ENCODE data around the gene SPP2.

Gene SPP2

GRCh38 chr2:234098681-234099080 is 48.2 kb downstream of the SPP2 start:
- no peak for DNase-seq

GRCh38 chr2:234099266-234099665 is 48.8 kb downstream of the SPP2 start:
- no peak for DNase-seq

- DNase-seq = no peak
Measured at GRCh38 chr2:234100686-234101085, 50.2 kb downstream of the SPP2 start.

- DNase-seq = no peak
Measured at GRCh38 chr2:234102112-234102511, 51.6 kb downstream of the SPP2 start.

- no peak for DNase-seq
Measured at GRCh38 chr2:234107861-234108260, 57.4 kb downstream of the SPP2 start.

- DNase-seq = no peak
Measured at GRCh38 chr2:234109321-234109720, 58.8 kb downstream of the SPP2 start.

- DNase-seq = no peak
Measured at GRCh38 chr2:234110219-234110618, 59.7 kb downstream of the SPP2 start.

- DNase-seq = no peak
Measured at GRCh38 chr2:234111523-234111922, 61.0 kb downstream of the SPP2 start.

- DNase-seq = no peak
Measured at GRCh38 chr2:234116010-234116409, 65.5 kb downstream of the SPP2 start.

GRCh38 chr2:234121999-234122398 is 71.5 kb downstream of the SPP2 start:
- DNase-seq = no peak

- no peak for DNase-seq
Measured at GRCh38 chr2:234125451-234126145, 75.1 kb downstream of the SPP2 start.

- no peak for DNase-seq
Measured at GRCh38 chr2:234126146-234126470, 75.6 kb downstream of the SPP2 start.
